MM.1S (cell line): Measurements from ENCODE around the gene DMBX1.

Experiments used
- EZH2 ChIP-seq: fragments of 300-600 bp; sonication (generic); optimal IDR thresholded peaks from 2 replicates; pipeline ENCODE3; 2017; ENCODE audit warnings: low read depth, mild to moderate bottlenecking, antibody characterized with exemption, low read length, mixed read lengths
- TF ChIP-seq, protein P1 (sequence below): fragments of 300-600 bp; sonication (generic); IDR thresholded peaks from 2 replicates; pipeline ENCODE4 v1.5.1; 2016; ENCODE audit warnings: antibody characterized with exemption, low read length, mixed read lengths

DNA sequence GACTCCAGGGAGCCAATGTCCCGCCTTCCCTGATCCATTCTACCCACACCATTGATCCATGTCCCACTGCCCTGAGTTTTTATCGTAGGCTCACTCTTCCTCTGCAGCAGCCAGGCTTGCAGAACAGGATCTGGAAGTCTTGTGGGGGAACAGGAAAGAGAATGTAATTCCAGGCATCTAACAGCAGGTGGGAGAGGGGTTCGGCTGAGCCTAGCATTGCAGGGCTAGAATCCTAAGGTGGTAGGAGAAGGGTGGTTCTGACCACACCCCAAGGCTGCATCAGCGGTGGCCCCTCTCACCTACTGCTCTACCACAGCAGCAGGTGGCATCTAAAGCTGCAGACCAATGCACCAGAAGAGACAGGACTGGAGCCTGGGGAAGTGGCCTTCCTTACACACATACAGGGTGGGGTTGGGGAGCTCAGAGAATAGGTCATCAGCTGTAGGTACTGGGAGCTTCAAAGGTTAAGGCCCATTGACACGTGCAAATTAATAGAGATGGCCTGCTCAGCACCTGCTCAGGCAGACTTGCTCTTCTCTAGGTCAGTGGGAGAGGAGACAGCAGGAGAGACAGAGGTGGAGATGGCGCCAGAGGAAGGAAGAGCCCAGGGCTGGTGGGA is 41.3 kb downstream of the DMBX1 start:
- TF ChIP-seq, protein P1, sequence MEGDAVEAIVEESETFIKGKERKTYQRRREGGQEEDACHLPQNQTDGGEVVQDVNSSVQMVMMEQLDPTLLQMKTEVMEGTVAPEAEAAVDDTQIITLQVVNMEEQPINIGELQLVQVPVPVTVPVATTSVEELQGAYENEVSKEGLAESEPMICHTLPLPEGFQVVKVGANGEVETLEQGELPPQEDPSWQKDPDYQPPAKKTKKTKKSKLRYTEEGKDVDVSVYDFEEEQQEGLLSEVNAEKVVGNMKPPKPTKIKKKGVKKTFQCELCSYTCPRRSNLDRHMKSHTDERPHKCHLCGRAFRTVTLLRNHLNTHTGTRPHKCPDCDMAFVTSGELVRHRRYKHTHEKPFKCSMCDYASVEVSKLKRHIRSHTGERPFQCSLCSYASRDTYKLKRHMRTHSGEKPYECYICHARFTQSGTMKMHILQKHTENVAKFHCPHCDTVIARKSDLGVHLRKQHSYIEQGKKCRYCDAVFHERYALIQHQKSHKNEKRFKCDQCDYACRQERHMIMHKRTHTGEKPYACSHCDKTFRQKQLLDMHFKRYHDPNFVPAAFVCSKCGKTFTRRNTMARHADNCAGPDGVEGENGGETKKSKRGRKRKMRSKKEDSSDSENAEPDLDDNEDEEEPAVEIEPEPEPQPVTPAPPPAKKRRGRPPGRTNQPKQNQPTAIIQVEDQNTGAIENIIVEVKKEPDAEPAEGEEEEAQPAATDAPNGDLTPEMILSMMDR, result no peak
- no peak for TF ChIP-seq EZH2
